ENCODE data around the gene KRTAP12-3.
"Not testable (repeated sequence)": the region's sequence is repeated elsewhere in the genome, so short reads cannot be mapped to it uniquely, and the experiment has no call there.

Gene KRTAP12-3, protein sequence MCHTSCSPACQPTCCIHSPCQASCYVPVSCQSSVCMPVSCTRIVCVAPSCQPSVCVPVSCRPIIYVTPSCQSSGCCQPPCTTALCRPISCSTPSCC
- 0 to 0.06 reads per million in 2 experiments for total RNA-seq

DNA sequence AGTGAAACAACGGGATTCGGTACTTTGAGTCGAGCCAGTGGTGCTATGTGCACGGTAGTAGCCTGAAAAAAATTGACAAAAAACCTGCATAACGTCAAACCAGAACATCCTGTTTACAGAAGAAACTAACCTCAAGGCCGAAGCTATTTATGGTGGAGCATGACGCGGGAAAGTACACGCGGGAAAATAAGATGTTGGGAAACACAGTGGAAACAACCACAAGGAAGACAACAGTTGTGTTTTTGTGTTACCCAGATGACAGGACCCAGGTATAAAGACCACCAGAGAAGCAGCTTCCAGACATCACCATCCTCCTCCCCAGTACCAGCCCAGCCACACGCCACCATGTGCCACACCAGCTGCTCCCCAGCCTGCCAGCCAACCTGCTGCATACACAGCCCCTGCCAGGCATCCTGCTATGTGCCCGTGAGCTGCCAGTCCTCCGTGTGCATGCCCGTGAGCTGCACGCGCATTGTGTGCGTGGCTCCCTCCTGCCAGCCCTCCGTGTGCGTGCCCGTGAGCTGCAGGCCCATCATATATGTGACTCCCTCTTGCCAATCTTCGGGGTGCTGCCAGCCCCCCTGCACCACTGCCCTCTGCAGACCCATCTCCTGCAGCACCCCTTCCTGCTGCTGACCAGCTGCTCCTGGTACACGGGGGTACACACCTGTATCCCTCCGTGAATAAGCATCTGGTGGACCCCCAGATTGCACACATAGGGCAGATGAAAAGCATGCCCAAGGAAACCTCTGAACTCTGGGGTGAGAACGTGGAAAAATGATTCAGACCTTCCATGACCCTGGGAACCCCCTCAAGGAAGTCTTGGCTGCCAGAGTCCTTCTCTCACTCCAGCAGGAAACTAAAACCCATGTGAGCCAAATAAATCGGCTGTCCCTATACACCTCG, at the start of gene KRTAP12-3:
Gene KRTAP12-3, plus strand, starts transcription at position 298 of the 906 bp plus-strand sequence. Its CDS starts 48 bp downstream, at position 346.
- DNase-seq (ENCODE audit: low read depth) = peak; percentile 67

GRCh38 chr21:44609193-44609592, 48.5 kb upstream of the KRTAP12-3 start:
- no peak for DNase-seq (ENCODE audit: low read depth)

DNA sequence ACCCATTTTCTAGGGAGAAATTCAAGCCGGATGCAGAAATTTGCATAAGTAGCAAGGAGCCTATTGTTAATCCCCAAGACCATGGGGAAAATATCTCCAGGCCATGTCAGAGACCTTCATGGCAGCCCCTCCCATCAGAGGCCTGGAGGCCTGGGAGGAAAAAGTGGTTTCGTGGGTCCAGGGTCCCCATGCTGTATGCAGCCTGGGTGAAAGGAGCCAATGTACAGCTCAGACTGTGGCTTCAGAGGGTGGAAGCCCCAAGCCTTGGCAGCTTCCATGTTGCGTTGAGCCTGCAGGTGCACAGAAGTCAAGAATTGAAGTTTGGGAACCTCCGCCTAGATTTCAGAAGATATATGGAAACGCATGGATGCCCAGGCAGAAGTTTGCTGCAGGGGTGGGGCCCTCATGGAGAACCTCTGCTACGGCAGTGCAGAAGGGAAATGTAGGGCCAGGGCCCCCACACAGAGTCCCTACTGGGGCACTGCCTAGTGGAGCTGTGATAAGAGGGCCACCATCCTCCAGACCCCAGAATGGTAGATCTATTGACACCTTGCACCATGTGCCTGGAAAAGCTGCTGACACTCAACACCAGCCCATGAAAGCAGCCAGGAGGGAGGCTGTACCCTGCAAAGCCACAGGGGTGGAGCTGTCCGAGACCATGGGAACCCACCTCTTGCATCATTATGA, 47.4 kb upstream of the KRTAP12-3 start:
- DNase-seq (ENCODE audit: low read depth) = not testable (repeated sequence)

GRCh38 chr21:44611551-44611950, 46.2 kb upstream of the KRTAP12-3 start:
- no peak for DNase-seq (ENCODE audit: low read depth)

DNA sequence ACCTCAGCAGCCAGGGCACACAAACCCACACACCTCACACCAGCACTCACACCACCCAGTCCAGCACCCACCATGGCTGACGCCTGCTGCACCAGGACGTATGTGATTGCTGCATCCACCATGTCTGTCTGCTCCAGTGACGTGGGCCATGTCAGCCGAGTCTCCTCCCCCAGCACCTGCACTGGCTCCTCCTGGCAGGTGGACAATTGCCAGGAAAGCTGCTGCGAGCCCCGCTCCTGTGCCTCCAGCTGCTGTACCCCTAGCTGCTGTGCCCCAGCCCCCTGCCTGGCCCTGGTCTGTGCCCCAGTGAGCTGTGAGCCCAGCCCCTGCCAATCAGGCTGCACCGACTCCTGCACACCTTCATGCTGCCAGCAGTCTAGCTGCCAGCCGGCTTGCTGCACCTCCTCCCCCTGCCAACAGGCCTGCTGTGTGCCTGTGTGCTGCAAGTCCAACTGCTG, 45.7 kb upstream of the KRTAP12-3 start, which contains the start of gene KRTAP10-8:
Gene KRTAP10-8, plus strand, starts transcription at position 51 of the 458 bp plus-strand sequence. Its CDS starts 22 bp downstream, at position 73.
- DNase-seq (ENCODE audit: low read depth) = no peak

DNA sequence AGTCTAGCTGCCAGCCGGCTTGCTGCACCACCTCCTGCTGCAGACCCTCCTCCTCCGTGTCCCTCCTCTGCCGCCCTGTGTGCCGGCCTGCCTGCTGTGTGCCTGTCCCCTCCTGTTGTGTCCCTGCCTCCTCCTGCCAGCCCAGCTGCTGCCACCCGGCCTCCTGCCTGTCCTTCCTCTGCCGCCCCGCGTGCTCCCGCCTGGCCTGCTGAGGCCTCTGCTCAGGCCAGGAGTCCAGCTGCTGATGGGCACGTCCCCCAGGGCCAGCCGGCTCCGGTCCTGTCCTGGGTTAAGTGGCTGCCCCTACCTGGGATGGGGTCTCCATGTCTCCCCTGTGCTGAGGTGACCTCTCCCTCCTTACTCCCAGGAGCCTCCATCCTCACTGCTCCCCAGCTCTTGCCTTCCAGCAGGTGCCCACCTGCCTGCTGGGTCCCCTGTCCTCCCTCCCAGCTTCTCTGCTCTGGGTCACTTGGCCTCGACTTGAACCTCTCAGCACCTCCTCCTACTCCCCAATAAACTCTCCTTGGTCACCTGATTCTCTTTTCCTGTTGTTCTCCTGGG, 45.0 kb upstream of the KRTAP12-3 start:
- DNase-seq (ENCODE audit: low read depth) = no peak

GRCh38 chr21:44613386-44614155, 44.2 kb upstream of the KRTAP12-3 start:
- no peak for DNase-seq (ENCODE audit: low read depth)

GRCh38 chr21:44614161-44614631, 43.5 kb upstream of the KRTAP12-3 start:
- no peak for DNase-seq (ENCODE audit: low read depth)

DNA sequence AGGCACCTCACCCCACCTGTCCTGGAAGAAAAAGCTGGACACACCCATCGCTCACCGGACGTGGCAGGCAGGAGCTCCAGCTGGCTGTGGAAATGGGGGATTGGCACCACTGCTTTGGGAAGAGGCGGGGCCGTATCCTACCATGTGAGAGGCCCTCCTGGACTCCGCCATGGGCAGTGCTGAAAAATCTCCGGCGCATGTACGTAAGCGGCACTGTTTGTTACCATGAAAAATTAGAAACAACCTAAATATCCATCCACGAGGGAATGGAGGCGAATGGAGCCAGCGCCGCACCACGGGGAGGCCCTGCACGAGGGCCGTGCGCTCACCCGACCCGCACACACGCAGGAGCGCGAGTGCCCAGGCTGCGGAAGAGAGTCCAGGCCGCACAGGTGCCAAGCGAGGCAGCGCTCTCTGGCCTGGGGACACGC, 42.8 kb upstream of the KRTAP12-3 start:
- no peak for DNase-seq (ENCODE audit: low read depth)

DNA sequence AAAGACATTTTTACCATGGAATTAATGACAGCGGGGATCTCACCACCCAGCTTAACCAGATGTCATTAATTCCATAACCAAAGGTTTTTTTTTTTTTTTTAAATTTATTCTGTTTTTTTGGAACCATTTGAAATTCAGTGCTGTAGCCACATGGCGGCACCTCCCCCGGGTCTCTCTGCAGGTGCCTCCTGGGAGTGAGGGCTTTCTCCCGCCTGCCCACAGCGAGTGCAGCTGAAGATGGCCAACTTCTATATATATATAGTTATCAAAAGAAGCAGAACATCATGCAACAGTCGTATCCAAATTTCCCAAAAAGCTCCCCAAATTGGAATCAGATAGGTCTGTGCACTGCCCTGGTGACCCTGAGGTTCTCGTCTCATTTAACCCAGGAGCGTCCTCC, 42.3 kb upstream of the KRTAP12-3 start:
- DNase-seq (ENCODE audit: low read depth) = no peak

GRCh38 chr21:44615911-44616590, 41.7 kb upstream of the KRTAP12-3 start:
- DNase-seq (ENCODE audit: low read depth) = no peak

DNA sequence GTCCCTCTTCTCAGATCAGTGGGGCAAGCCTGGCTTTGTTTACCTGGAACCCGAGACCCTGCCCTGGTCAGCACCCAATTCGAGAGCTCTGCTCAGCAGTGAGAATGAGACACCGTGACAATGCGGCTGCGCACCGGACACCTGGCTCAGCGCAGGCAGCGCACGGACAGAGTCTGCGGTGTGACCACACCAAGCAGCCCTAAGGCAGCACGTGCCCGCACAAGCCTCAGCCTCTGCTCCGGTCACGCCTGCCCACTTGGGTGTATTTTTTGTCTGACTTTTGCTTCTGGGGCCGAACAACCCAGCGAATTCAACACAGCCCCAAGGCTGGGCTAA, 41.2 kb upstream of the KRTAP12-3 start:
- no peak for DNase-seq (ENCODE audit: low read depth)

DNA sequence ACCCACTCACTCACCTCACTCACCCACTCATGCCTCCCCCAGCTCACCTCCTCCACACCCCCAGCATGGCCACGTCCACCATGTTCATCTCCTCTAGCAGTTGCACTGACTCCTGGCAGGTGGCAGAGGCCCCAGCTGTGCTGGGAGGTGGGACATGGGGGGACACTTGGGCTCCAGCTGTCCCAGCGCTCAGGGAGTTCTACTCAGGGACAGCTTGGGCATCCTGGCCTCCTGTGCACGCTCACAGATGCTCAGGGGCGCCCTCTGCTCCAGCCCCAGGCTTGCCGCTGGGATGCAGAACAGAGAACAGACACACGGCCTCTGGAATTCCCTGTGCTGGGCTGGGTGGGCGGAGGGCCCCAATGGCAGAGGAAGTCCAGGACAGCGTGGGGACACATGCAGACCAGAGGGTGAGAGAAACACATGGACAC, 40.6 kb upstream of the KRTAP12-3 start:
- no peak for DNase-seq (ENCODE audit: low read depth)

DNA sequence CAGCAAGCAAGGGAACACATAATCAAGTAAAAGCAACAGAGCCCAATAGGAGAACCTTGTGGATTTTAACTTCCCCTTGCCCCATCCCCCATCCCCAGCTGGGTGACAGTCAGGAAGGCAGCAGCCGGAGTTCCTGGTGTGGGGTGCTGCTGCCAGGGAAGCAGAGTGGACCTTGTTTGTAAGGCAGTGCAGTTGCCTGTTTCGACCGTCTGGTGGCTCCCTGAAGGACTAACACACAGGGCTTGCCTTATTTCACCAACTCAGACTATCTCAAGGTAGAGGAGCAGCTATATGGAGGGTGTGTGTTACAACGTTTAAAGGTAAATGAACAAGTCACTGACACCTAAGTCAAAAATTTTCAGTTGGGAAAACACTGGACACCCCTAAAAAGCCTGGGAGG, 39.2 kb upstream of the KRTAP12-3 start:
- no peak for DNase-seq (ENCODE audit: low read depth)

GRCh38 chr21:44618909-44619308, 38.8 kb upstream of the KRTAP12-3 start:
- DNase-seq (ENCODE audit: low read depth) = peak; percentile 47

DNA sequence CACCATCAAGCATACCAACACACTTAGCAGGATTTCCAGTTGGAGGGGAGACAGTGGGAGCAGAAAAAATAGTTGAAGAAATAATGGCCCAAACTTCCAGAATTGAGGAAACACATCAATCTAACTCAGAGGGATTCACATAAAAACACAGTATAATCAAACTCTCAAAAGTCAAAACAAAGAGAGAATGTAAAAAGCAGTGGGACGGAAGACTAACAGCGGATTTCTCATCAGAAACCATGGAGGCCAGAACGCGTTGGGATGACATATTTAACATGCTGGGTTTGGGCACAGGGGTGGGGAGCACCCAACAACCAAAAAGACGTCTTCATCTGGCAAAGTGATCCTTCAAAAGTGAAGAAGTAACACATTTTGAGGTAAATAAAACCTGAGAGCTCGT, 37.8 kb upstream of the KRTAP12-3 start:
- DNase-seq (ENCODE audit: low read depth) = no peak

- no peak for DNase-seq (ENCODE audit: low read depth)
Measured at GRCh38 chr21:44623575-44623974, 34.2 kb upstream of the KRTAP12-3 start.

- DNase-seq (ENCODE audit: low read depth) = no peak
Measured at GRCh38 chr21:44625756-44626155, 32.0 kb upstream of the KRTAP12-3 start.

- DNase-seq (ENCODE audit: low read depth) = no peak
Measured at GRCh38 chr21:44626262-44626661, 31.5 kb upstream of the KRTAP12-3 start.

DNA sequence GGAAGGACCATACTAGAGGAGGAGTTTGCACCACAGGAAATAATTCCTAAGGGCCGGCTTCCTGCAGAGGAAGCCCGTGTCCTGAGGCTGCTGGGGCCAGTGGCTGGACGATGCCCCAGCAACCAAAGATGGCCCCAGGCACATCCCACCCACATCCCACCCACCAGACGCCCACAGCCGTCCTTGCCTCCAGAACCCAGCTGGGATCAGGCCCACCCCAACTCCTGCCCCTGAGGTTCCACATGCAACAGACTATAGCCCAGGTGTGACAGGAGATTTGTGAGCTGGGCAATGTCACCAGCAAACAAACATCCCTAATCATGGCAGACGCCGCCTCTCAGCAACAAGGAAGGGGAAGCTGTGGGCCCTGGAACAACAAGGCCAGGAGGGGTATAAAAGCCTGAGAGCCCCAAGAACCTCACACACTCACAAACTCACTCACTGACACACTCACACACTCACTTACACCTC, 31.0 kb upstream of the KRTAP12-3 start, which contains the start of gene KRTAP10-9:
Gene KRTAP10-9, plus strand, starts transcription at position 421 of the 471 bp plus-strand sequence. CDS start 79 bp downstream, outside the sequence.
- no peak for DNase-seq (ENCODE audit: low read depth)
